Activated CD4-positive, alpha-beta T cell treated with anti-CD3 and anti-CD28 coated beads, Interleukin-2, amount 50 U/mL, for 24 hours (primary cell): ENCODE measurements around the gene EFCAB6.

Experiments used
- DNase-seq, 2 donors: peaks; one replicate each; pipeline ENCODE4 v3.0.0-alpha.2; 2020; ENCODE audit warnings: low read depth in 1 of 2, low spot score in 1 of 2

Gene EFCAB6

DNA sequence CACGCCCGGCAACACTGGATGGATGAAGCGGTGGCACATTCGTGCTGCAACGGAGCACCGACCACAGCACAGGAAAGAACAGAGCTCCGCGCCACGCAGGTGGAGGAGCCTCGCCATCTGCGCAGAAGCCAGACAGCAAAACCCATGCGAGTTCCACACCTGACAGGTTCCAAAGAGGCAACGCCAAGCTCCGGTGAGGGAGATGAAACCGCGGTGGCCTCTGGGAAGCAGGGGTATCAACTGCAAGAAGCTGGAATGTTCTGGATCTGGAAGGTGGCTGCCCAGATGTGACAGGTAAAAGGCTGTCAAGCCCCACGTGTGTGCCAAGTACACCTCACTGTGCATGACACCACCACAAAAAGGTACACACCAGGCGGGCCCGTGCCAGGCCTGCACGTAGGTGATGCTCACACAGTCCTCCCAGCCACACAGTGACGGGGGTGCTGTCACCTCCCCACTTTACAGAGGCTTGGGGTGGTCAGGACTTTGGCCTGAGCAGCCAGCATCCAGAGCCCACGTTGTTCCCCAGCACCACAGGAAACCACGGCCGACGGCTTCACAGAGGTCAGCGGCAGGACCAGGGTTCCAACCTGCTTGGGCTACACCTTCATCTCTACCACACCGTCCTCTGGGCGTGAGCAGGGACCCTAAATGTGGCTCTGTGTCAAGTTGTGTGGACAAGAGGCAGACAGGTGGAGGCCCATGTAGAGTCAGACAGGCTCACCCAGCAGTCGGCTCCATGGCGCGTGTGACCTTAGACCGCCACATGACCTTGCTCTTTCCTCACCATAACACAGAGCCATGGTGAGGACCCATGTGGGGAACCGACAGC, 19.7 kb upstream of the EFCAB6 start:
- DNase-seq: no peak

DNA sequence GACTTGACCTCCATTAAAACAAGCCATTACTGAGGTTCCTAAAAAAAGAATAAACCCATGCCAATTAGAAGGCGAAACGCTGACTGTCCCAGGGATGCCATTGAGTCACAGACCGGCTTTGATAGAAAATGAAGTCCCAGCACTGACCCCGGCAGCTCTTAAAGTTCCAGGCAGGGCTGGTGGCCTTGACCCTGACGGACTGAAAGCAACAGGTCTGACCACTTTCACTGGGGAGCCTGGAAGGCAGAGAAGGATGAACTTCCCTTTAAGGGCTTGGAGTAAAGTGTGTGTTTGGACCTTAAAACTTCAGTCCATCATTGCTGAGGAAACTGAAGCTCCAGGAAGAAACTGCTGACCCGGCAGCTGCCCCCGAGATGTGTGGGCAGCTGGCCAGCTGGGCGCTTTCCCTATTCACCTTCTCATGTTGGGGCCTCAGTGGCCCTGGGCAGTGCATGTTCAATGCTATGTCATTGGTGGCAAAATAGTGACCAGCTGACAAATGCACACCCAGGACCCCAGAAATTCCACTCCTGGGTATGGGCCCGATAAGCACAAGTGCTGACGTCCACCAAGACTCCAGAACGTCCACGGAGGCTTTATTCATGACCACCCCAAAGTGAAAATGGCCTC, 18.9 kb upstream of the EFCAB6 start:
- DNase-seq: no peak

DNA sequence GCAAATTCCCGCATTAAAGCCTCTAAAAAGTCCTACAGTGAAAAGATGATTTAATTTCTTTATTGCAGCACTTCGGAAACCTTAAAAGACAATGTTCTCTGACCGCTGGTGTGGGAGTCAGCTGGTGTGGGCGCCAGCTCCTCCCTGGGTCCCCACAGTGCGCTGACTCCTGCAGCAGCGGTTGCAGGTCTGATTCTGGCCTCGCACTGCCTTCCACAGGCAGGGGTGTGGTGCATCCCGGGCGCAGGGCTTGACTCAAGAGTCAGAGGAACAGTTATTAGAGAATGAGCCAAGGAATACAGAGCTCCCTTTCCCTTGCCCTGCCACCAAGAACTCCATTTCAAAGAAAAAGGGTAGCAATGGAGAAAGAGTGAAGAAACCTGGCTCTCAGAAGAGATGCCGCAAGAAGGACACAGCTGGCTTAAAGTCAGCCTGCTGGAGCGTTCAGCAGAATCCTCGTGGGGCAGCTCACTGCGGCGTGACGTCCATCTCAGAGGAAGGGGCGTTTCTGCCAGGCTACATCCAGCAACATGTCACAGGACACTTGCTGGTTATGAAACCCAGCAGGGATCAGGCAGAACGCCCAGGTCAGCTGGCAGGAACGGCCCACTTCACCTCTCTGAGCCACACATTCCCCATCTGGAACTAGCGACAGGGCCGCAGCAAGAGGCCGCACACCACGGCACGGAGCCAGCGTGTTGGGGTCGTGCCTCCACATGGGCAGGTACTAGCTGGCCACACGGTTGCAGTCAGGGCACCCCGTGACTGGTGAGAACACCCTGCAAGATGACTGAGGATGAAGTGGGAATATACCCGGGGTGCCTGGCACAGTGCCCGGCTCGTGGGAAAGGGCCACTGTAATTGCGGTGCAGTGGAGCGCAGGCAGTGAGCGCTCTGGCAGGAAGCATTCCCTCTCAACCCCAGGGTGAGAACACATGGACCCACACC, 18.1 kb upstream of the EFCAB6 start:
- DNase-seq: no peak

- DNase-seq: no peak
Observed at GRCh38 chr22:43828998-43829782, 17.1 kb upstream of the EFCAB6 start.

- no peak for DNase-seq
Observed at GRCh38 chr22:43828725-43828997, 16.6 kb upstream of the EFCAB6 start.

DNA sequence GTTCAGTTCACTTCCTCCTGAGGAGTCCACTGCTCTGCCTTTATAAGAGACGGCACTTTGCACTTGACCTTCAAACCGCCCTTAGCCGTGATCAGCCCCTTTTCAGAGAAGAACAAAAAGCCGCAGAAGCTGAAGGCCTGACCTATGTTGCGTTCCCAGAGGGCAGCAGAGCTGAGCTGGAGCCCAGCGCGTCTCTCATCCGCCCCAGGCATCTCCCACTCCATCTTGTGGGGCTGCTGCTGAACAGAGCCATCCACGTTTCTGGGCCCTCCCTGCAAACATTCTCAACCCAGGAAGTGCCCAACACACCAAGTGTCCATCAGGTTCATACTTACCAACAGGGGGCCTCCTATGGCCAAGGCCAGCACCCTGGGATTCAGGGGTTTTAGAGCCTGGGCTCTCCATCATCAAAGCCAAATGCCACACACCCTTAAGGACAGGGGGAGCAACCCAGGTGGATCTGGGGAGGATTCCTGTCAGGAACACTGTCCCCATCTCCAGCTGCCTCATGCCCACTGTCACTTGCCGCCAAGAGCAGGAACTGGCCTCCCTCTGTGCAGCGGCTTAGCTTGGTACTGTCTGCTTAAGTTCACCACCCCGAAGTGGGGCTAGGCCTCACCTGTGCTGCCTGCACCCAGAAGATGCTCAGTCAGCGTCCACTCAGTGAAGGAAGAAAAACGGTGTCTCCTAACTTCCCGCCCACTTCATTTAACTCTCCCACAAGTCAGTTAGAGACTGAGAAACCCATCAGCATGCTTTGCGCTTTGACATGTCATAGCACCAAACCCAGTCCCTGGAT, 16.0 kb upstream of the EFCAB6 start:
- no peak for DNase-seq

DNA sequence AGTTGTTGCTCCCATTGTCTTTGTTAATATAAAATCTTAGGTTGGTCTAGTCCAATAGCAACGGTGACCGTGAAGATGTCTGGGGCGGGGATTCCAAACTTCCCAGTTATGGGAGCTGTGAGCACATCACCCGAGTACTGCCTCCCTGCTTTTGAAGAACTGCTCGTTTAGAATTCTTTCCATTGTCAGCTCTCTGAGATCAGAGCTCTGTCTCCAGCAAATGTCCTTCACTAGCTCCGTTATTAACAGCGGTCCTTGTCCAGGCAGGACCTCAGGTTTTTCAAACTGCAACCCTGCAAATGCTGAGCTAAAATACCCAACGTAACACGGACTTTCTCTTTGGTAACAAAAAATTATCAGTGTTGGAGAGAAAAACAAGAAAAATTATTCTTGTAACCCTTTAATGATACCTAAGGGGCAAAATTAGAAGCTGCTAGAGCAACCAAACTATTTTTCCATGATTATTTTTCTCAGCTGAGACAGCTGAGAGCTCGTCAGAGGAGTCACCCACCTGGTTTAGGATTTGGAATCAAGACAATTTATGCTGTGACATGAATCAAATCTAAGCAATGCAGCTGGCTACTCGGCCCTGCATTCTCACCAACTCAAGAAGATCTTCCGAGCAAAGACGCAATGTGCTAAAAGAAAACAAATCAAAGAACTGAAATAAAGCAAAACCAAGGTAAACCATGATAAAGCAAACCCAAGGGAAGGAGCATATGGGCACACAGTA, 15.1 kb upstream of the EFCAB6 start:
- no peak for DNase-seq

DNA sequence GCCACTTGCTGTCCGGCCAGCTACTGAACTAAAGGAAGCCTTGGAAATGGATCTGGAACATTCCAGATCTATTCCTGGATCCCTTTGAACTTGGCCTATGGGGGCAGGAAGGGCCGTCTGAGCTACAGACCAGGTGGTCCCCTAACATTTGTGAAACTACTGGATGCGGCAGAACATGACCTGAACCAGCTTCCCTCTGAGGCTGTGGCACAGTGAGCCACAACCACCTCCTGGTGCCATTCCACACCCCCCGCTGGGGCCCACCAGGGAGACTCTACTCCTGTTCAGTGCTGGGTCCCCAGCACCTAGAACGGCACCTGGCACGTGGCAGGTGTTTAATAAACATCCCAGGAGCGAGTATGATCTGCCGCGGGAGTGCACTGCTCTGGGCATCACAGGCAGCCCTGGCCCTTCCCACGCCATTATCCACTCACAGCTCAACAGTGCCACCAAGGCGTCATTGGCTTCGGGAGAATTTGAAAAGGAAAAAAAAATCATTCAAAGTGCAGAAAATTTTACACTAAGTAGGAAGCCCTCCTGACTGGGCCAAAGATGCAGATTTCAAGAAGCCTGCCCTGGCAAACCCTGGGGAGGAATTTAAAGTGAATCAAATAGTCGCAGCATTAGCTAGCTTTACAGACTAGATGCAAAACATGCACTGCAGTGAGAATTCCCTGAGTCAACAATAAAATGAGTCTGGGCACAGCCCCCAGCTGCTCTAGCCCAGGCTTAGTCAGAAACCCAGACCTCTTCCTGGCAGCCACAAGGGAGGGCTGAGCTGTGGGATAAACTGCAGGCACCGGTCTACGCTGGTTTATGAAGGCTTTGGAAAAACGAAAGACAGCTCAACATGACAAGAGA, 14.3 kb upstream of the EFCAB6 start:
- DNase-seq: no peak

DNA sequence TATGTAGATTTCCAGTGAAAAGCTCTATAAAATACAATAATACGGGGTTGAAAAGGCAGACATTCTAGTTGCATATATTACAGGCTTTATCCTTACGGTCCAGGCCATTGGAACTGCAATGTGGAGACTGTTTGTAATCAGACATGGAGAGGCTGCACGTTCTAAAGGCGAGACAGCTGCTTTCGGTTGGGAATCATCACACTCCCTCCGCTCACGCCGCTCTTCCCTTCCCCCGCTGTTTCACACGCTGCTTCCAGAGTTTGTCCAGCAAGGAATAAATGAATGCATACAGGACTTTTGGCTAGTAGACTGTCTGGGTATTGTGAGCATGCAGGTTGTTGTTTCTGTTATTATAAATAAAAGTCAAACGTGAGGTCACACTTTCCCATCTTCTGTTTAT, 13.5 kb upstream of the EFCAB6 start:
- no peak for DNase-seq

GRCh38 chr22:43824724-43825420, 12.8 kb upstream of the EFCAB6 start:
- DNase-seq: no peak

DNA sequence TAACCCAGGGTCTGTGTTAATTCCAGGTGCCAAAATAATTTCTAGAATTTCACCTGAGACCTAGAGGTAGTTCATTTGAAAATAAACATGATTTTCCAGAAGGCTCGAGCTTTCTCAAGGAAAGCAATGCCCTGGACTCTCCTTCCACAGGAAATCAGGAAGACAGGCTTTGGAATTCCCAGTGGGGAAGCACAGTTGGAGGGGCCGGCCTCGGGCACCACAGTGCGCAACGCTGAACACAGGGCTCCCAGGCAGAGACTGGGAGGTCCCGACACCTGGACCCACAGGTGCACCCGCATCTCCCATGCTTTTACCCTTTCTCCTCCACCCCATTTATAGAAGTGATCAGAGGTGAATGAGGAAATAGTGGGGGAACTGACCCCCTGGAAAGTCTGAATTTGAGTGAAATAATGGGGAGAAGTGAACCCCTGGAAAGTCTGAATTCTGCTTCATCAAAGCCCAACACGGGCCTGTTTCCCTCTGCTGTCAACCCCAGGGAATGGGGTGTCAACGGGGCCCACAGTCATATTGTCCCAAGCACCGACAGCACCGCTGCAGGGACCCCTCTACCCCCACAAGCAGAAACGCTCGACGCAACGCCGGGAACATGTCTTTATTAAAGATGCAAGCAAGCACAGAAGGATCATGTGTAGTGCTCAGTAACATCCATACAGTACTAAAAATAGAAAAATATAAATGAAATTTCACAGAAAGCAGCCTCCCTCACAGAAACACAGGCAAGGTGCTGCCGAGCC, 12.0 kb upstream of the EFCAB6 start:
- no peak for DNase-seq

GRCh38 chr22:43823353-43823908, 11.3 kb upstream of the EFCAB6 start:
- DNase-seq: no peak

- no peak for DNase-seq
Observed at GRCh38 chr22:43821606-43822425, 9.7 kb upstream of the EFCAB6 start.

DNA sequence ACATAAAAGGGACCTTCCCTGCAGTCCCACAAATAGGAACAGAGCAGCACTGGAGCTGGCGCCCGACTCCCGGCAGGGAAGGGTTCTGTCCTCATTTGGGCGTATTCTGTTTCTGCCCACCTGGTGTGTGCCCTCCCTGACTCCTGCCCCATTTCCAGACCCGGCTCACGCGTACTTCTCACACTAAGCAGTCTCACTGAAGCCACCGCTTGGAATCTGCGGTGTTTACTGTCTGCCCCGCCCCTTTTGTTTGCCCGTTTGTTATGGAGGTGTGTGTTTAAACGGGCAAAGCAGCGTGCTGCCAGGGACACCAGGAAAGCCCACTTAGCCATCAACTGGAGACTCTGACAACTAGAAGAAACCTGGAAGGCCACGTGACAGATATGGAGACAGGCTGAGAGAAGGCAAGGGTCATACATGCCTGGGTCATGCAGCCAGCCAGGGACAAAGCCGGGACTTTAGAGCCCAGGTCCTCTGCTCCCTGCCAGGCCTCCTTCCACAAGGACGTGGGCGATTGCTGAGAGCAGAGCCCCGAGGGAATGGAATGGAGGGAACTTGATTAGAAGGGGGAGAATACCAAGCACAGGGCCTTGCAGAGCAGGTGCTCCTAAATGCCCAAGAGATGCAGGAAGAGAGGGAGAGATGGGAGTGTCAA, 8.7 kb upstream of the EFCAB6 start:
- DNase-seq: no peak

DNA sequence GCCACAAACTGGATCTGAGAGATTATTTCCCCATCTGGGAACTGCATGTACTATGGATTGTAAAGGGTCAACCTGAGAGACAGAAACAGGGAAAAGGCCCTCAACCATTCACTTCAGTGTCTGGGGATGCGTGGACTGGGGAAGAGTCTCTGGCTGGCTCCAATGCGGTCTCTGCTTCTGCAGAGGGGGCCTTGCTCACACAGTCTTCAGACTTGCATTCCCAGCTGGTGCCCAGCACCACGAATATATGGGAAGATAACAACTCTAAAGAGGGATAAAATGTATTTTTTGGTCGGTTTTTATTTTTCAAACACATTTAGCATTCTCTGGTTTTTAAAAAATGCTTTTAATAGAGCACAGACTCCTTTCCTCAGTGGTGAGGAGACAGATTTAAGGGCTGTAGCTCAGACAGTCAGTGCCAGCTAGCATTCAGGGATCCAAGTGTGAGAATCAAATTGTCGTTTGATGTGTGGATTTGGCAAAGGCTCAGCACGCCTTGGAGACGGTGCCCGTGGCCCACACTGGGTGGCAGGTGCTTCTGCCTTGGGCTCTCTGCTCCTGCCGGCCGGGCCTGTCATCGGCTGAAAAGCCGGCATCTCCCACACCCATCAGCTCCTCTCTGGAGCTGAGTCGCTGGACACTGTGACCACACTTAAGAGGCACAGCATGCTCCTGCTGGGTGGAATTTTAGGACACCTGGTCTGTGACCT, 8.0 kb upstream of the EFCAB6 start:
- no peak for DNase-seq
